ENCODE measurements around the gene PHPT1. TPM values are rescaled to one million over a fixed set of nuclear protein-coding genes. Genes with fewer than 3 reads are reported as not detected.

Gene PHPT1
- total RNA-seq, 1 experiment from 2014 or later, result 94.7 TPM

- ChIA-PET POLR2A (ENCODE audit: low non-redundant PET) (no interaction called here), CTCF (no interaction called here)
- Histone ChIP-seq H3K27me3 (replicated peaks; ENCODE audit: insufficient read depth, low read depth, low read length, poor library complexity) (no peaks in the 10 kb centered on the region), H3K9me3 (ENCODE audit: low read depth, low read length, poor library complexity, severe bottlenecking) (no peaks in the 10 kb centered on the region), H3K4me3 (ENCODE audit: low read depth, low read length, poor library complexity, severe bottlenecking) (no peak overlapping the region), H3K27ac (ENCODE audit: low read depth, low read length, poor library complexity, severe bottlenecking) (no peak overlapping the region), H3K36me3 (ENCODE audit: insufficient read depth, low read length, poor library complexity, severe bottlenecking) (no peaks in the 10 kb centered on the region), H3K4me1 (ENCODE audit: insufficient read depth, low read length, poor library complexity, severe bottlenecking) (peaks cover 31% of the 10 kb centered on the region)
- no peak for TF ChIP-seq EZH2 (IDR thresholded peaks at IDR 0.05; ENCODE audit: borderline replicate concordance, low read depth, low read length, poor library complexity, severe bottlenecking)
- TF ChIP-seq CTCF (conservative IDR thresholded peaks at IDR 0.05; ENCODE audit: low read depth, low read length), result no peak
- DNase-seq (ENCODE audit: low spot score), result no peak
- intact Hi-C loops (cut with micrococcal nuclease; ENCODE audit: unreplicated experiment), result loop anchor here (5.0 kb wide), 1 partner anchor 38 kb away; the partner anchor contains the start of gene AJM1
- BruUV-seq (replicated peaks), result no TSS peak
Observed at GRCh38 chr9:136803551-136804508, 45.4 kb upstream of the PHPT1 start.

GRCh38 chr9:136804509-136805206, 44.6 kb upstream of the PHPT1 start:
- CTCF ChIA-PET, result no interaction called here
- intact Hi-C loops (cut with micrococcal nuclease; ENCODE audit: unreplicated experiment), result loop anchor here (5.0 kb wide), 1 partner anchor 38 kb away; the partner anchor contains the start of gene AJM1

More at GRCh38 chr9:136804509-136805206, 44.6 kb upstream of the PHPT1 start:
- no peaks in the 10 kb centered on the region for H3K9me3 ChIP-seq (ENCODE audit: low read depth, low read length, poor library complexity, severe bottlenecking)
- POLR2A ChIA-PET (ENCODE audit: low non-redundant PET), result no interaction called here
- BruUV-seq (replicated peaks), result no TSS peak
- H3K27ac ChIP-seq (ENCODE audit: low read depth, low read length, poor library complexity, severe bottlenecking), result no peak overlapping the region
- peaks cover 28% of the 10 kb centered on the region for H3K4me1 ChIP-seq (ENCODE audit: insufficient read depth, low read length, poor library complexity, severe bottlenecking)
- no peak for DNase-seq (ENCODE audit: low spot score)
- H3K36me3 ChIP-seq (ENCODE audit: insufficient read depth, low read length, poor library complexity, severe bottlenecking), result peaks cover 2% of the 10 kb centered on the region
- no peak overlapping the region for H3K4me3 ChIP-seq (ENCODE audit: low read depth, low read length, poor library complexity, severe bottlenecking)
- H3K27me3 ChIP-seq (replicated peaks; ENCODE audit: insufficient read depth, low read depth, low read length, poor library complexity), result no peaks in the 10 kb centered on the region
- TF ChIP-seq CTCF (conservative IDR thresholded peaks at IDR 0.05; ENCODE audit: low read depth, low read length) (no peak), EZH2 (IDR thresholded peaks at IDR 0.05; ENCODE audit: borderline replicate concordance, low read depth, low read length, poor library complexity, severe bottlenecking) (no peak)
